Measurements from ENCODE around the gene EIF5AL1. TPM values are rescaled to one million over a fixed set of nuclear protein-coding genes. Genes with fewer than 3 reads are reported as not detected.
"Not testable (repeated sequence)": the region's sequence is repeated elsewhere in the genome, so short reads cannot be mapped to it uniquely, and the experiment has no call there.

The EIF5AL1 gene
- total RNA-seq, 1 donor from 2014 or later, result 1.1 TPM

- not testable (repeated sequence) for H3K36me3 Mint-ChIP-seq (ENCODE audit: low read depth, unreplicated experiment); H4K20me1 ChIP-seq (ENCODE audit: insufficient read depth, low read length); H3K9me3 Mint-ChIP-seq (ENCODE audit: unreplicated experiment); H3K36me3 ChIP-seq (ENCODE audit: insufficient read depth, low read length); H3K27ac ChIP-seq (ENCODE audit: low read depth, low read length); H3K4me1 ChIP-seq (ENCODE audit: insufficient read depth, low read length); H3K4me3 ChIP-seq (ENCODE audit: insufficient read depth, low read depth, low read length); H3K4me3 Mint-ChIP-seq (ENCODE audit: unreplicated experiment); H3K4me1 Mint-ChIP-seq (ENCODE audit: low read depth, unreplicated experiment); H3K27me3 ChIP-seq (ENCODE audit: insufficient read depth, low read length); H3K9me3 ChIP-seq (ENCODE audit: insufficient read depth, low read depth, low read length); H3K27me3 Mint-ChIP-seq (ENCODE audit: low read depth, unreplicated experiment); H3K9ac ChIP-seq (ENCODE audit: low read length); H3K4me2 ChIP-seq (ENCODE audit: low read length); FAIRE-seq; H2AFZ ChIP-seq (ENCODE audit: low read depth, low read length); DNase-seq (ENCODE audit: low read depth); H3K79me2 ChIP-seq (ENCODE audit: insufficient read depth, low read length)
- H3K27ac Mint-ChIP-seq (ENCODE audit: unreplicated experiment), result peak overlapping the region; percentile 45
These were observed 21.0 kb downstream of the EIF5AL1 start for GRCh38 chr10:79533142-79533902.

- not testable (repeated sequence) for H3K9me3 ChIP-seq (ENCODE audit: insufficient read depth, low read depth, low read length); H3K4me1 ChIP-seq (ENCODE audit: insufficient read depth, low read length); H3K27ac ChIP-seq (ENCODE audit: low read depth, low read length); H3K36me3 ChIP-seq (ENCODE audit: insufficient read depth, low read length); H3K27me3 ChIP-seq (ENCODE audit: insufficient read depth, low read length); H3K4me1 Mint-ChIP-seq (ENCODE audit: low read depth, unreplicated experiment); H3K27ac Mint-ChIP-seq (ENCODE audit: unreplicated experiment); H3K9ac ChIP-seq (ENCODE audit: low read length); H3K4me2 ChIP-seq (ENCODE audit: low read length); H3K27me3 Mint-ChIP-seq (ENCODE audit: low read depth, unreplicated experiment); H3K4me3 ChIP-seq (ENCODE audit: insufficient read depth, low read depth, low read length); H3K36me3 Mint-ChIP-seq (ENCODE audit: low read depth, unreplicated experiment); DNase-seq (ENCODE audit: low read depth); H3K79me2 ChIP-seq (ENCODE audit: insufficient read depth, low read length); H3K9me3 Mint-ChIP-seq (ENCODE audit: unreplicated experiment); FAIRE-seq; H3K4me3 Mint-ChIP-seq (ENCODE audit: unreplicated experiment); H2AFZ ChIP-seq (ENCODE audit: low read depth, low read length); H4K20me1 ChIP-seq (ENCODE audit: insufficient read depth, low read length)
These were observed 21.5 kb downstream of the EIF5AL1 start for GRCh38 chr10:79533903-79534175.

GRCh38 chr10:79538311-79538710, 26.0 kb downstream of the EIF5AL1 start:
- not testable (repeated sequence) for H2AFZ ChIP-seq (ENCODE audit: low read depth, low read length); H3K27ac Mint-ChIP-seq (ENCODE audit: unreplicated experiment); H3K4me1 Mint-ChIP-seq (ENCODE audit: low read depth, unreplicated experiment); H3K9me3 Mint-ChIP-seq (ENCODE audit: unreplicated experiment); H3K4me2 ChIP-seq (ENCODE audit: low read length); H3K27ac ChIP-seq (ENCODE audit: low read depth, low read length); H3K9ac ChIP-seq (ENCODE audit: low read length); H3K4me3 ChIP-seq (ENCODE audit: insufficient read depth, low read depth, low read length); H4K20me1 ChIP-seq (ENCODE audit: insufficient read depth, low read length); H3K36me3 ChIP-seq (ENCODE audit: insufficient read depth, low read length); H3K9me3 ChIP-seq (ENCODE audit: insufficient read depth, low read depth, low read length); H3K27me3 Mint-ChIP-seq (ENCODE audit: low read depth, unreplicated experiment); FAIRE-seq; H3K79me2 ChIP-seq (ENCODE audit: insufficient read depth, low read length); H3K27me3 ChIP-seq (ENCODE audit: insufficient read depth, low read length); H3K4me1 ChIP-seq (ENCODE audit: insufficient read depth, low read length); H3K36me3 Mint-ChIP-seq (ENCODE audit: low read depth, unreplicated experiment); H3K4me3 Mint-ChIP-seq (ENCODE audit: unreplicated experiment); DNase-seq (ENCODE audit: low read depth)

GRCh38 chr10:79540930-79541329, 28.6 kb downstream of the EIF5AL1 start:
- H3K27ac ChIP-seq (ENCODE audit: low read depth, low read length); H3K36me3 ChIP-seq (ENCODE audit: insufficient read depth, low read length); H3K4me3 ChIP-seq (ENCODE audit: insufficient read depth, low read depth, low read length); H3K79me2 ChIP-seq (ENCODE audit: insufficient read depth, low read length); H3K9me3 ChIP-seq (ENCODE audit: insufficient read depth, low read depth, low read length); H3K36me3 Mint-ChIP-seq (ENCODE audit: low read depth, unreplicated experiment); H3K27me3 Mint-ChIP-seq (ENCODE audit: low read depth, unreplicated experiment); H3K27ac Mint-ChIP-seq (ENCODE audit: unreplicated experiment); H3K9me3 Mint-ChIP-seq (ENCODE audit: unreplicated experiment); H3K4me1 Mint-ChIP-seq (ENCODE audit: low read depth, unreplicated experiment); H3K27me3 ChIP-seq (ENCODE audit: insufficient read depth, low read length); H4K20me1 ChIP-seq (ENCODE audit: insufficient read depth, low read length); H3K4me1 ChIP-seq (ENCODE audit: insufficient read depth, low read length); H2AFZ ChIP-seq (ENCODE audit: low read depth, low read length); H3K4me2 ChIP-seq (ENCODE audit: low read length); H3K9ac ChIP-seq (ENCODE audit: low read length); DNase-seq (ENCODE audit: low read depth); H3K4me3 Mint-ChIP-seq (ENCODE audit: unreplicated experiment): not testable (repeated sequence)
- FAIRE-seq, result peak; percentile 66
